ENCODE measurements around the gene SOX6.

Gene SOX6

GRCh38 chr11:16041207-16041606 is 315.1 kb downstream of the SOX6 start:
- H3K4me3 ChIP-seq (ENCODE audit: low read length), result no peak overlapping the region
- DNase-seq (ENCODE audit: low read depth), result no peak
- TF ChIP-seq, protein P1, sequence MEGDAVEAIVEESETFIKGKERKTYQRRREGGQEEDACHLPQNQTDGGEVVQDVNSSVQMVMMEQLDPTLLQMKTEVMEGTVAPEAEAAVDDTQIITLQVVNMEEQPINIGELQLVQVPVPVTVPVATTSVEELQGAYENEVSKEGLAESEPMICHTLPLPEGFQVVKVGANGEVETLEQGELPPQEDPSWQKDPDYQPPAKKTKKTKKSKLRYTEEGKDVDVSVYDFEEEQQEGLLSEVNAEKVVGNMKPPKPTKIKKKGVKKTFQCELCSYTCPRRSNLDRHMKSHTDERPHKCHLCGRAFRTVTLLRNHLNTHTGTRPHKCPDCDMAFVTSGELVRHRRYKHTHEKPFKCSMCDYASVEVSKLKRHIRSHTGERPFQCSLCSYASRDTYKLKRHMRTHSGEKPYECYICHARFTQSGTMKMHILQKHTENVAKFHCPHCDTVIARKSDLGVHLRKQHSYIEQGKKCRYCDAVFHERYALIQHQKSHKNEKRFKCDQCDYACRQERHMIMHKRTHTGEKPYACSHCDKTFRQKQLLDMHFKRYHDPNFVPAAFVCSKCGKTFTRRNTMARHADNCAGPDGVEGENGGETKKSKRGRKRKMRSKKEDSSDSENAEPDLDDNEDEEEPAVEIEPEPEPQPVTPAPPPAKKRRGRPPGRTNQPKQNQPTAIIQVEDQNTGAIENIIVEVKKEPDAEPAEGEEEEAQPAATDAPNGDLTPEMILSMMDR (conservative IDR thresholded peaks at IDR 0.05; ENCODE audit: low read length), result no peak

DNA sequence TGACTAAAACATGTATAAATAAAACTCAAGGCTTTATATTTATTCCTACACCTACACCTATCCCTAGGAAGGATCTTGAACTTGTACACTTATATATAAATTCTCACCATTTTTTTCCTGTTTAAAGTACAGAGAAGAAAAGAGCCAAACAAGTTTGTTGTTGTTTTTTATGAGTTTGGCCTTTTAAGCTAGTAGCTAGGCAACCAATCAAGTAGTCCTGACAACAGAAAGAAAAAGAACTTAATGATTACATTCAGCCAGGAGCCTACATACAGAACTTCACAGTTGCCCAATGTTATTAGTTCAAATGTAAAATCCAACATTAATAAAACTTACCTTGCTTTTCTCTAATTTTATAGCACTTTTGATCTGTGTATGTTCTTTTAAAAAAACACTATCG is 316.2 kb downstream of the SOX6 start:
- no peak overlapping the region for H3K4me3 ChIP-seq (ENCODE audit: low read length)
- TF ChIP-seq, protein P1 (conservative IDR thresholded peaks at IDR 0.05; ENCODE audit: low read length), result no peak
- no peak for DNase-seq (ENCODE audit: low read depth)

- DNase-seq (ENCODE audit: low read depth), result no peak
- no peak overlapping the region for H3K4me3 ChIP-seq (ENCODE audit: low read length)
- TF ChIP-seq, protein P1 (conservative IDR thresholded peaks at IDR 0.05; ENCODE audit: low read length), result no peak
These were observed 319.2 kb downstream of the SOX6 start for GRCh38 chr11:16037179-16037578.

- no peak for DNase-seq (ENCODE audit: low read depth)
- H3K4me3 ChIP-seq (ENCODE audit: low read length), result no peak overlapping the region
- TF ChIP-seq, protein P1 (conservative IDR thresholded peaks at IDR 0.05; ENCODE audit: low read length), result no peak
These were observed 320.1 kb downstream of the SOX6 start for GRCh38 chr11:16036218-16036617.

DNA sequence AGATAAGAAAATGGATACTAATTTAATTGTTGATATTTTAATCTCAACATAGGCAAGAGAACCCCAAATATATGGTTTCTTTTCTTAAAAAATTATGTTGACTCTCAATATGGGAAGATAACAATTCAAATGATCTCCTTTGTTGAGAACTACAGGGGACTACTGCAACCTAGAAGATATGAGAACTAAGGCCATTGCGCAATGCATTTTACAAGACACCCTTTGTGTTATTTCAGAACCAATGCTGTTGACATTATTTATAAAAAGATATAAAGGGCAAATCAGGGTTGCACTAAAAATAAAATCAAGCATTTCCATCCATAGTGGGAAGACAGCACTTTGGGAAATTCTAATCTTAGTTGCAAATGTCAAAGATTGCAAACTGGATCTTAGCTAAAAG is 322.3 kb downstream of the SOX6 start:
- no peak overlapping the region for H3K4me3 ChIP-seq (ENCODE audit: low read length)
- TF ChIP-seq, protein P1 (conservative IDR thresholded peaks at IDR 0.05; ENCODE audit: low read length), result no peak
- DNase-seq (ENCODE audit: low read depth), result no peak

DNA sequence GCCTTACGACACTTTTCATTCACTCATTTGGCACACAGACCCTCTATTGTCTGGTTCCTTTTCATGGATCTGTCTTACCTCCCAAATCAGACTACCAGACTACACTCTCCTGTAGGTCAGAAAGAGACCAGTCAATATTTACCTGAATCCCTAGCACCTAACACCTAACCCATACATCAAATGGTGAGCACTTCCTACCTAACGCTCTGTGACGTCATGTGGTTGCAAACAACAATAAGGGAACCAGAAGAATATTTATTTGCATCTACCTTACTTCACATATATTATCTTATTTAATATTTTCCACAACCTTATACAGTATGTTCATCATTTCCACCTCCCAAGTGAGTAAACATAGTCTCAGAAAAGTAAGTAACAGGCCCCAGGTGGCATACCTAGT is 323.4 kb downstream of the SOX6 start:
- no peak for DNase-seq (ENCODE audit: low read depth)
- H3K4me3 ChIP-seq (ENCODE audit: low read length), result no peak overlapping the region
- TF ChIP-seq, protein P1 (conservative IDR thresholded peaks at IDR 0.05; ENCODE audit: low read length), result no peak

GRCh38 chr11:16031210-16031609 is 325.1 kb downstream of the SOX6 start:
- no peak overlapping the region for H3K4me3 ChIP-seq (ENCODE audit: low read length)
- no peak for DNase-seq (ENCODE audit: low read depth)
- TF ChIP-seq, protein P1 (conservative IDR thresholded peaks at IDR 0.05; ENCODE audit: low read length), result no peak
